HUES64 (cell line): Measurements from ENCODE around the gene NFIB.

Source experiments
- H3K27ac ChIP-seq: 2 replicates; pipeline ENCODE4 v1.7.0; 2013; ENCODE audit warnings: low read depth, low read length, inconsistent platforms
- H3K27me3 ChIP-seq: 2 replicates; pipeline ENCODE4 v1.6.1; 2013; ENCODE audit warnings: mild to moderate bottlenecking, low read length; ENCODE audit not compliant: insufficient read depth
- H3K36me3 ChIP-seq: 2 replicates; pipeline ENCODE4 v1.6.1; 2013; ENCODE audit warnings: mild to moderate bottlenecking, low read length; ENCODE audit not compliant: insufficient read depth
- H3K4me1 ChIP-seq: 2 replicates; pipeline ENCODE4 v1.6.1; 2013; ENCODE audit warnings: mild to moderate bottlenecking, low read length, moderate library complexity; ENCODE audit not compliant: insufficient read depth
- H3K4me3 ChIP-seq: 2 replicates; pipeline ENCODE4 v1.5.1; 2013; ENCODE audit warnings: mild to moderate bottlenecking, low read length, moderate library complexity
- H3K9ac ChIP-seq: 2 replicates; pipeline ENCODE4 v1.6.1; 2013; ENCODE audit warnings: mild to moderate bottlenecking, low read depth, low read length
- H3K9me3 ChIP-seq: 2 replicates; pipeline ENCODE4 v1.6.1; 2013; ENCODE audit warnings: low read depth, low read length; ENCODE audit not compliant: insufficient read depth
- WGBS: fragments of 150-250, 120-280 bp; methylation state at CpG from one replicate; pipeline ENCODE4 v1.1.7; 2013; ENCODE audit warnings: missing lambda C conversion rate; 5-methylcytosine and 5-hydroxymethylcytosine counted together

The NFIB gene

GRCh38 chr9:14232111-14232510, 81.8 kb downstream of the NFIB start:
- no peaks in the 10 kb centered on the region for H3K36me3 ChIP-seq
- no peaks in the 10 kb centered on the region for H3K9me3 ChIP-seq
- H3K4me1 ChIP-seq: peaks cover 34% of the 10 kb centered on the region
- H3K27ac ChIP-seq: peak overlapping the region; percentile 19; the same call in 1 of the 2 replicates
- H3K27me3 ChIP-seq: no peaks in the 10 kb centered on the region
- no peak overlapping the region for H3K9ac ChIP-seq
- H3K4me3 ChIP-seq: no peak overlapping the region
- WGBS: 82% methylated on average over 8 of the region's 8 CpGs

GRCh38 chr9:14231196-14231990, 82.5 kb downstream of the NFIB start:
- Histone ChIP-seq H3K4me3 (no peak overlapping the region), H3K4me1 (peaks cover 32% of the 10 kb centered on the region), H3K9me3 (no peaks in the 10 kb centered on the region), H3K27me3 (no peaks in the 10 kb centered on the region), H3K27ac (peak overlapping the region; percentile 19; the same call in 1 of the 2 replicates), H3K9ac (no peak overlapping the region), H3K36me3 (no peaks in the 10 kb centered on the region)
- WGBS: 60% methylated on average over 4 of the region's 5 CpGs

- no peaks in the 10 kb centered on the region for H3K36me3 ChIP-seq
- H3K4me3 ChIP-seq: no peak overlapping the region
- 90% methylated on average over 1 of the region's 1 CpG for WGBS
- no peaks in the 10 kb centered on the region for H3K9me3 ChIP-seq
- H3K9ac ChIP-seq: no peak overlapping the region
- no peak overlapping the region for H3K27ac ChIP-seq
- peaks cover 21% of the 10 kb centered on the region for H3K4me1 ChIP-seq
- H3K27me3 ChIP-seq: no peaks in the 10 kb centered on the region
Measured at GRCh38 chr9:14228602-14229001, 85.3 kb downstream of the NFIB start.

GRCh38 chr9:14226855-14227532, 86.9 kb downstream of the NFIB start:
- H3K27me3 ChIP-seq: no peaks in the 10 kb centered on the region
- no peaks in the 10 kb centered on the region for H3K9me3 ChIP-seq
- H3K36me3 ChIP-seq: no peaks in the 10 kb centered on the region
- WGBS: 96% methylated on average over 10 of the region's 11 CpGs
- H3K9ac ChIP-seq: no peak overlapping the region
- H3K4me1 ChIP-seq: peaks cover 14% of the 10 kb centered on the region
- H3K4me3 ChIP-seq: no peak overlapping the region
- H3K27ac ChIP-seq: no peak overlapping the region

- peaks cover 2% of the 10 kb centered on the region; the same call in 1 of the 2 replicates for H3K4me1 ChIP-seq
- H3K9me3 ChIP-seq: no peaks in the 10 kb centered on the region
- no peaks in the 10 kb centered on the region for H3K27me3 ChIP-seq
- no peak overlapping the region for H3K9ac ChIP-seq
- H3K36me3 ChIP-seq: no peaks in the 10 kb centered on the region
- no peak overlapping the region for H3K4me3 ChIP-seq
- WGBS: 95% methylated on average over 5 of the region's 5 CpGs
- H3K27ac ChIP-seq: no peak overlapping the region
Measured at GRCh38 chr9:14223081-14223480, 90.9 kb downstream of the NFIB start.

- Histone ChIP-seq H3K9ac (no peak overlapping the region), H3K4me1 (peaks cover 4% of the 10 kb centered on the region; the same call in 1 of the 2 replicates), H3K9me3 (no peaks in the 10 kb centered on the region), H3K27me3 (no peaks in the 10 kb centered on the region), H3K36me3 (no peaks in the 10 kb centered on the region), H3K27ac (no peak overlapping the region), H3K4me3 (no peak overlapping the region)
- 96% methylated on average over 1 of the region's 1 CpG for WGBS
Measured at GRCh38 chr9:14222149-14222835, 91.6 kb downstream of the NFIB start.

GRCh38 chr9:14221558-14221957, 92.4 kb downstream of the NFIB start:
- no peak overlapping the region for H3K27ac ChIP-seq
- no peak overlapping the region for H3K9ac ChIP-seq

GRCh38 chr9:14221119-14221518, 92.8 kb downstream of the NFIB start:
- 97% methylated on average over 3 of the region's 4 CpGs for WGBS
- H3K4me3 ChIP-seq: no peak overlapping the region
- H3K27ac ChIP-seq: no peak overlapping the region
- H3K27me3 ChIP-seq: no peaks in the 10 kb centered on the region
- H3K36me3 ChIP-seq: no peaks in the 10 kb centered on the region
- H3K4me1 ChIP-seq: peaks cover 5% of the 10 kb centered on the region; the same call in 1 of the 2 replicates
- H3K9ac ChIP-seq: no peak overlapping the region
- no peaks in the 10 kb centered on the region for H3K9me3 ChIP-seq

More at GRCh38 chr9:14221558-14221957, 92.4 kb downstream of the NFIB start:
- H3K27me3 ChIP-seq: no peaks in the 10 kb centered on the region
- H3K36me3 ChIP-seq: no peaks in the 10 kb centered on the region
- peaks cover 4% of the 10 kb centered on the region; the same call in 1 of the 2 replicates for H3K4me1 ChIP-seq
- H3K9me3 ChIP-seq: no peaks in the 10 kb centered on the region
- no peak overlapping the region for H3K4me3 ChIP-seq

GRCh38 chr9:14220256-14220655, 93.7 kb downstream of the NFIB start:
- WGBS: 93% methylated on average over 3 of the region's 3 CpGs
- peaks cover 11% of the 10 kb centered on the region; the same call in 1 of the 2 replicates for H3K4me1 ChIP-seq
- no peaks in the 10 kb centered on the region for H3K9me3 ChIP-seq
- no peak overlapping the region for H3K9ac ChIP-seq
- no peaks in the 10 kb centered on the region for H3K36me3 ChIP-seq
- no peak overlapping the region for H3K27ac ChIP-seq
- no peak overlapping the region for H3K4me3 ChIP-seq
- H3K27me3 ChIP-seq: no peaks in the 10 kb centered on the region

- H3K4me1 ChIP-seq: peaks cover 11% of the 10 kb centered on the region; the same call in 1 of the 2 replicates
- H3K9ac ChIP-seq: no peak overlapping the region
- H3K27ac ChIP-seq: no peak overlapping the region
- no peaks in the 10 kb centered on the region for H3K27me3 ChIP-seq
- H3K36me3 ChIP-seq: no peaks in the 10 kb centered on the region
- no peak overlapping the region for H3K4me3 ChIP-seq
- H3K9me3 ChIP-seq: no peaks in the 10 kb centered on the region
- WGBS: 97% methylated on average over 4 of the region's 4 CpGs
Measured at GRCh38 chr9:14219850-14220249, 94.1 kb downstream of the NFIB start.

- Histone ChIP-seq H3K4me1 (peaks cover 11% of the 10 kb centered on the region; the same call in 1 of the 2 replicates), H3K27me3 (no peaks in the 10 kb centered on the region), H3K9me3 (no peaks in the 10 kb centered on the region), H3K36me3 (no peaks in the 10 kb centered on the region), H3K4me3 (no peak overlapping the region), H3K9ac (no peak overlapping the region), H3K27ac (no peak overlapping the region)
- WGBS: 64% methylated on average over 1 of the region's 1 CpG
Measured at GRCh38 chr9:14218253-14218652, 95.7 kb downstream of the NFIB start.
